ENCODE results near the gene TIMM13. TPM values are rescaled to one million over a fixed set of nuclear protein-coding genes. Genes with fewer than 3 reads are reported as not detected.

TIMM13 gene
- polyA plus RNA-seq, 2 of the 4 experiments (the other 2 are of a cell fraction), result 24.7 to 81.2 TPM

- Histone ChIP-seq H3K27ac (peak overlapping the region; percentile 58 to 77; a peak in 5 of 6 replicates), H3K9me3 (no peaks in the 10 kb centered on the region), H3K4me1 (peaks cover 7% of the 10 kb centered on the region; the same call in 2 of the 3 replicates), H3K4me2 (peak overlapping the region; percentile 86), H3K4me3 (peak overlapping the region; percentile 31)
- no peak for FAIRE-seq
- TF ChIP-seq CHD2 (IDR thresholded peaks at IDR 0.05; ENCODE audit: low read length, partially characterized antibody) (no peak), MYC (IDR thresholded peaks at IDR 0.05; ENCODE audit: borderline replicate concordance, low read length) (peak; percentile 44; the same call in 1 of the 2 replicates), GATA3 (IDR thresholded peaks at IDR 0.05; ENCODE audit: borderline replicate concordance) (no peak), MAX (IDR thresholded peaks at IDR 0.05) (peak; percentile 73), MAFK (IDR thresholded peaks at IDR 0.05; ENCODE audit: partially characterized antibody) (peak; percentile 44), FOSL2 (IDR thresholded peaks at IDR 0.05) (no peak), FOSL2 (CRISPR knock-in tag; IDR thresholded peaks at IDR 0.05) (peak; percentile 94), HOXB13 (CRISPR knock-in tag; IDR thresholded peaks at IDR 0.05; ENCODE audit: low read depth) (no peak)
- ChIA-PET CTCF (interaction anchor here (1.7 kb wide), 1 partner anchor 109 kb away, joined by 3 read pairs; no protein-coding TSS in a partner anchor), POLR2A (interaction anchor here (0.5 to 0.7 kb wide), 4 partner anchors 9 to 1578 kb away, joined by 3 to 7 read pairs (median 4); no protein-coding TSS in a partner anchor)
- ATAC-seq, result peak; percentile 80 to 89
- WGBS (ENCODE audit: missing lambda C conversion rate), result 21% methylated on average over 17 of the region's 37 CpGs
- DNase-seq (ENCODE audit: low read depth in 1 of 2, low spot score in 1 of 2), result peak; percentile 81 to 84
Measured at GRCh38 chr19:2385053-2385721, 42.2 kb downstream of the TIMM13 start.

- no peak for FAIRE-seq
- Histone ChIP-seq H3K4me2 (no peak overlapping the region), H3K27ac (no peak overlapping the region), H3K9me3 (no peaks in the 10 kb centered on the region), H3K4me3 (no peak overlapping the region), H3K4me1 (peaks cover 7% of the 10 kb centered on the region; the same call in 2 of the 3 replicates)
- ChIA-PET POLR2A (no interaction called here), CTCF (interaction anchor here (1.1 to 1.5 kb wide), 3 partner anchors 9 to 227 kb away, joined by 3 read pairs; no protein-coding TSS in a partner anchor)
- TF ChIP-seq CTCF (IDR thresholded peaks at IDR 0.05), result no peak
- no peak for TF ChIP-seq HEYL (CRISPR knock-in tag; IDR thresholded peaks at IDR 0.05)
- no peak for TF ChIP-seq ESRRA (IDR thresholded peaks at IDR 0.05; ENCODE audit: borderline replicate concordance, low read length)
- TF ChIP-seq ZFP36 (IDR thresholded peaks at IDR 0.05; ENCODE audit: borderline replicate concordance, partially characterized antibody), result no peak
- TF ChIP-seq JUNB (IDR thresholded peaks at IDR 0.05), result no peak
- no peak for TF ChIP-seq ZC3H11A (IDR thresholded peaks at IDR 0.05)
- no peak for TF ChIP-seq HOXB13 (CRISPR knock-in tag; IDR thresholded peaks at IDR 0.05; ENCODE audit: low read depth)
- TF ChIP-seq MAX (IDR thresholded peaks at IDR 0.05), result no peak
- no peak for TF ChIP-seq CEBPB (IDR thresholded peaks at IDR 0.05)
- no peak for TF ChIP-seq ATOH8 (CRISPR knock-in tag; IDR thresholded peaks at IDR 0.05; ENCODE audit: low read depth)
- no peak for TF ChIP-seq CBX2 (IDR thresholded peaks at IDR 0.05; ENCODE audit: borderline replicate concordance, low read depth)
- TF ChIP-seq SMC3 (IDR thresholded peaks at IDR 0.05), result no peak
- TF ChIP-seq HOXA7 (CRISPR knock-in tag; IDR thresholded peaks at IDR 0.05), result no peak
- TF ChIP-seq ELK1 (IDR thresholded peaks at IDR 0.05; ENCODE audit: low read depth, low read length), result no peak
- no peak for TF ChIP-seq HDAC2 (IDR thresholded peaks at IDR 0.05)
- ATAC-seq, result no peak
- DNase-seq (ENCODE audit: low read depth in 1 of 2, low spot score in 1 of 2), result no peak
- 86% methylated on average over 13 of the region's 13 CpGs for WGBS (ENCODE audit: missing lambda C conversion rate)
Measured at GRCh38 chr19:2382530-2383222, 44.7 kb downstream of the TIMM13 start.
